Measurements from ENCODE around the gene OR4Q3. TPM values are rescaled to one million over a fixed set of nuclear protein-coding genes. Genes with fewer than 3 reads are reported as not detected.
A peak's percentile ranks its signal among the peaks of the same experiment; 100 is the strongest.
"Not testable (repeated sequence)": the region's sequence is repeated elsewhere in the genome, so short reads cannot be mapped to it uniquely, and the experiment has no call there.

The OR4Q3 gene
- not detected in 2 replicates for total RNA-seq (2014; rRNA removed; shearing (Covaris generic))

GRCh38 chr14:19743256-19743655 lies at the start of gene OR4Q3:
OR4Q3 (plus strand) TSS chr14:19743571.
- DNase-seq (ENCODE audit: low spot score), result no peak
- in situ Hi-C loops (cut with HindIII; ENCODE audit: low sequenced_read_pairs), result no loop called here

GRCh38 chr14:19729359-19729758 lies 14.0 kb upstream of the OR4Q3 start:
- no peak for DNase-seq (ENCODE audit: low spot score)
- in situ Hi-C loops (cut with HindIII; ENCODE audit: low sequenced_read_pairs), result no loop called here

GRCh38 chr14:19729763-19730162 lies 13.6 kb upstream of the OR4Q3 start:
- DNase-seq (ENCODE audit: low spot score), result no peak
- in situ Hi-C loops (cut with HindIII; ENCODE audit: low sequenced_read_pairs), result no loop called here

GRCh38 chr14:19733893-19734292 lies 9.5 kb upstream of the OR4Q3 start:
- DNase-seq (ENCODE audit: low spot score); in situ Hi-C loops (cut with HindIII; ENCODE audit: low sequenced_read_pairs): not testable (repeated sequence)

GRCh38 chr14:19752316-19752715 lies 8.9 kb downstream of the OR4Q3 start:
- in situ Hi-C loops (cut with HindIII; ENCODE audit: low sequenced_read_pairs), result not testable (repeated sequence)

GRCh38 chr14:19754172-19754571 lies 10.8 kb downstream of the OR4Q3 start:
- DNase-seq (ENCODE audit: low spot score), result no peak
- in situ Hi-C loops (cut with HindIII; ENCODE audit: low sequenced_read_pairs), result no loop called here

More at GRCh38 chr14:19752316-19752715, 8.9 kb downstream of the OR4Q3 start:
- not testable (repeated sequence) for DNase-seq (ENCODE audit: low spot score)

- in situ Hi-C loops (cut with HindIII; ENCODE audit: low sequenced_read_pairs); DNase-seq (ENCODE audit: low spot score): not testable (repeated sequence)
These were observed 28.1 kb downstream of the OR4Q3 start for GRCh38 chr14:19771491-19771890.

GRCh38 chr14:19771895-19772430 lies 28.6 kb downstream of the OR4Q3 start:
- DNase-seq (ENCODE audit: low spot score), result no peak
- in situ Hi-C loops (cut with HindIII; ENCODE audit: low sequenced_read_pairs), result no loop called here

GRCh38 chr14:19772454-19772853 lies 29.1 kb downstream of the OR4Q3 start:
- DNase-seq (ENCODE audit: low spot score); in situ Hi-C loops (cut with HindIII; ENCODE audit: low sequenced_read_pairs): not testable (repeated sequence)

GRCh38 chr14:19773204-19773603 lies 29.8 kb downstream of the OR4Q3 start, which contains the start of gene OR4M1:
OR4M1 (plus strand) TSS chr14:19773504; CDS start chr14:19780323, 6,819 bp downstream.
- DNase-seq (ENCODE audit: low spot score), result not testable (repeated sequence)

GRCh38 chr14:19775587-19775986 lies 32.2 kb downstream of the OR4Q3 start:
- in situ Hi-C loops (cut with HindIII; ENCODE audit: low sequenced_read_pairs), result no loop called here
- DNase-seq (ENCODE audit: low spot score), result no peak

More at GRCh38 chr14:19773204-19773603, 29.8 kb downstream of the OR4Q3 start, which contains the start of gene OR4M1:
- in situ Hi-C loops (cut with HindIII; ENCODE audit: low sequenced_read_pairs), result not testable (repeated sequence)

- DNase-seq (ENCODE audit: low spot score); in situ Hi-C loops (cut with HindIII; ENCODE audit: low sequenced_read_pairs): not testable (repeated sequence)
These were observed 42.5 kb downstream of the OR4Q3 start for GRCh38 chr14:19785848-19786247.

- in situ Hi-C loops (cut with HindIII; ENCODE audit: low sequenced_read_pairs); DNase-seq (ENCODE audit: low spot score): not testable (repeated sequence)
These were observed 43.9 kb downstream of the OR4Q3 start for GRCh38 chr14:19787318-19787717.

GRCh38 chr14:19788150-19788549 lies 44.8 kb downstream of the OR4Q3 start:
- DNase-seq (ENCODE audit: low spot score); in situ Hi-C loops (cut with HindIII; ENCODE audit: low sequenced_read_pairs): not testable (repeated sequence)

GRCh38 chr14:19796520-19797108 lies 53.2 kb downstream of the OR4Q3 start:
- peak; percentile 43 for DNase-seq (ENCODE audit: low spot score)

More at GRCh38 chr14:19796520-19797108, 53.2 kb downstream of the OR4Q3 start:
- in situ Hi-C loops (cut with HindIII; ENCODE audit: low sequenced_read_pairs), result not testable (repeated sequence)

Other genes with a start within 250 kb of the OR4Q3 start
- gene OR11H2, start 29.7 kb upstream of the OR4Q3 start, total RNA-seq (2014; rRNA removed; shearing (Covaris generic)), result not detected in 2 replicates
- not detected in 2 replicates for gene OR4M1, start 29.9 kb downstream of the OR4Q3 start, total RNA-seq (2014; rRNA removed; shearing (Covaris generic))
- not detected in 2 replicates for gene OR4N2, start 60.2 kb downstream of the OR4Q3 start, total RNA-seq (2014; rRNA removed; shearing (Covaris generic))
- not detected in 2 replicates for gene OR4K2, start 131.6 kb downstream of the OR4Q3 start, total RNA-seq (2014; rRNA removed; shearing (Covaris generic))
- gene OR4K5, start 177.0 kb downstream of the OR4Q3 start, total RNA-seq (2014; rRNA removed; shearing (Covaris generic)), result not detected in 2 replicates
- not detected in 2 replicates for gene OR4K1, start 187.3 kb downstream of the OR4Q3 start, total RNA-seq (2014; rRNA removed; shearing (Covaris generic))
- gene OR4K15, start 232.0 kb downstream of the OR4Q3 start, total RNA-seq (2014; rRNA removed; shearing (Covaris generic)), result not detected in 2 replicates